Peyer's patch (tissue), 4 donors: ENCODE measurements around the gene PRXL2C. TPM values are rescaled to one million over a fixed set of nuclear protein-coding genes. Genes with fewer than 3 reads are reported as not detected.

ENCODE experiments used
- DNase-seq, 3 donors: peaks; one replicate each; pipeline ENCODE4 v3.0.0-alpha.2; 2017 to 2019
- H3K27ac ChIP-seq, 4 donors: fragments of 200-600 bp; sonication (generic); one replicate each; pipeline ENCODE4 v1.5.1; 2016 to 2019
- H3K27me3 ChIP-seq, 2 donors: fragments of 200-600 bp; sonication (generic); one replicate each; pipeline ENCODE4 v1.5.1; 2019
- H3K36me3 ChIP-seq, 3 donors: fragments of 200-600 bp; sonication (generic); one replicate each; pipeline ENCODE4 v1.5.1; 2016 to 2019
- H3K4me1 ChIP-seq, 4 donors: fragments of 200-600 bp; sonication (generic); one replicate each; pipeline ENCODE4 v1.5.1; 2016 to 2019
- H3K4me3 ChIP-seq, 4 donors: fragments of 200-600 bp; sonication (generic); 1 replicate in 3 of 4; 2 replicates in 1 of 4; pipeline ENCODE4 v1.5.1; 2016 to 2019; ENCODE audit warnings: mild to moderate bottlenecking in 1 of 4
- H3K9me3 ChIP-seq, 4 donors: fragments of 200-600 bp; sonication (generic); one replicate each; pipeline ENCODE4 v1.5.1; 2016 to 2019; ENCODE audit warnings: mild to moderate bottlenecking in 1 of 4
- POLR2A ChIP-seq, 2 donors: fragments of 450-650 bp; IDR thresholded peaks; one replicate each; pipeline ENCODE4 v1.5.1; 2017; ENCODE audit warnings: antibody characterized with exemption in 2 of 2, mild to moderate bottlenecking in 2 of 2, moderate library complexity in 2 of 2
- total RNA-seq, 4 donors: library from RNA; depleted of rRNA; stranded (reverse); fragments of >200 nt; gene quantifications; one replicate each; pipeline ENCODE4 v1.1.0, GENCODE V29; 2016
- TF ChIP-seq, protein P1 (sequence below), 6 experiments: fragments of 450-650 bp in 4 of 6; fragments of 200-600 bp in 2 of 6; sonication (generic) in 1 of 6; IDR thresholded peaks; one replicate each; pipeline ENCODE4 v1.5.1; 2017 to 2019; ENCODE audit warnings: antibody characterized with exemption in 6 of 6, mild to moderate bottlenecking in 3 of 6, moderate library complexity in 1 of 6

PRXL2C gene
- total RNA-seq, 4 donors from 2014 or later: 5.1 to 8.3 (median 5.7) TPM

DNA sequence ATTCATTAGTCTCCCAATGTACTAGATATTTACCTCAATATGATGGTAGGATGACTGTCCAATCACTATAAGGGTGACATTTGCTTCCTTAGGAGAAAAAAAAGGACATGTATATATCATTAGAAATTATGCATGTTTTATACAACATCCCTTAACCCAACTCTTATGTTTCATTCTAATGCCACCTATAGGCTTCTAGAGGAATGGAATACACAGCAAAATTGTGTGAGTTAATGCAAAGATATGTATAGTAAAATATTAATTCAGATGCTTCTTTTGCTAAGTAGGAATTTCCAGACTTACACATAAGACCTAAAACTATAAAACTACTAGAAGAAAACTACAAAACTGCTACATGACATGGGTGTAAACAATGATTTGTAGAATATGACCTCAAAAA, 3.5 kb downstream of the PRXL2C start:
- no peaks in the 10 kb centered on the region for H3K9me3 ChIP-seq
- H3K36me3 ChIP-seq: peaks cover 0 to 38% (median 0%) of the 10 kb centered on the region in 3 donors
- no peak overlapping the region for H3K27ac ChIP-seq
- DNase-seq: no peak
- peaks cover 0 to 6% (median 0%) of the 10 kb centered on the region in 4 donors for H3K4me1 ChIP-seq
- no peak for TF ChIP-seq POLR2A (IDR thresholded peaks at IDR 0.05)
- TF ChIP-seq, protein P1, sequence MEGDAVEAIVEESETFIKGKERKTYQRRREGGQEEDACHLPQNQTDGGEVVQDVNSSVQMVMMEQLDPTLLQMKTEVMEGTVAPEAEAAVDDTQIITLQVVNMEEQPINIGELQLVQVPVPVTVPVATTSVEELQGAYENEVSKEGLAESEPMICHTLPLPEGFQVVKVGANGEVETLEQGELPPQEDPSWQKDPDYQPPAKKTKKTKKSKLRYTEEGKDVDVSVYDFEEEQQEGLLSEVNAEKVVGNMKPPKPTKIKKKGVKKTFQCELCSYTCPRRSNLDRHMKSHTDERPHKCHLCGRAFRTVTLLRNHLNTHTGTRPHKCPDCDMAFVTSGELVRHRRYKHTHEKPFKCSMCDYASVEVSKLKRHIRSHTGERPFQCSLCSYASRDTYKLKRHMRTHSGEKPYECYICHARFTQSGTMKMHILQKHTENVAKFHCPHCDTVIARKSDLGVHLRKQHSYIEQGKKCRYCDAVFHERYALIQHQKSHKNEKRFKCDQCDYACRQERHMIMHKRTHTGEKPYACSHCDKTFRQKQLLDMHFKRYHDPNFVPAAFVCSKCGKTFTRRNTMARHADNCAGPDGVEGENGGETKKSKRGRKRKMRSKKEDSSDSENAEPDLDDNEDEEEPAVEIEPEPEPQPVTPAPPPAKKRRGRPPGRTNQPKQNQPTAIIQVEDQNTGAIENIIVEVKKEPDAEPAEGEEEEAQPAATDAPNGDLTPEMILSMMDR (IDR thresholded peaks at IDR 0.05): peak in 5 of 6 experiments; percentile 9 to 60 (median 54)
- no peak overlapping the region for H3K4me3 ChIP-seq
- H3K27me3 ChIP-seq: no peaks in the 10 kb centered on the region

DNA sequence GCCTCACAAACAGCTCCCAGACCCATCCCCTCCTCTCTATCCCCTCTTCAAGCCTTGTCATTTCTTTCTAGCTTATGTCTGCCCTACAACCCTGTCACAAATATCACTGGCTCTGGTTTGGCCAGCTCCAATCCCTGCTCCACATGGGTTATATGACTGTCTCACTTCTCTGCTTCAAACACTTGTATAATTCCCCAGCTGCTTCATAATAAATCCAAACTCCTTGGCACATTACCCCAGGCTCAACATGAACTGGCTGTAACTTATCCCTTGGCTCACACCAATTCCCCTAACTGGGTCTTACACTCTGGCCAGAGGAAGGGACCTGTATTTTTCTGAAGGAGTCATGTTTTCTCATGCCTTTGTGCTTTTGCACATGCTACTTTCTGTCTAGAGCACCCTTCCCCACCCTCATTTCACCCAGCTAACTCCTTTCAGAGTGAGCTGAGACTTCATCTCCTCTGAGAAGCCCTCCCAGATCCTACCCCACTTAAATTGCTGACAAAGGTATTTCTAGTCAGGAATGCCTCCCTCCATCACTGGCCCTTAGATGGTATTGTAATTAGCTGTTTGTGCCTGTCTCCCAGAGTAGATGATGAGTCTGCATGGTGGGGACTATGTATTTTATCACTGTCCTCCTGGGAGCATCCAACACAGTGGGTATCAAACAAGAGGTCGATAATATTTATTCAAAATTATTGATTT, 5.3 kb downstream of the PRXL2C start:
- TF ChIP-seq POLR2A (IDR thresholded peaks at IDR 0.05): no peak
- TF ChIP-seq, protein P1 (IDR thresholded peaks at IDR 0.05): no peak

DNA sequence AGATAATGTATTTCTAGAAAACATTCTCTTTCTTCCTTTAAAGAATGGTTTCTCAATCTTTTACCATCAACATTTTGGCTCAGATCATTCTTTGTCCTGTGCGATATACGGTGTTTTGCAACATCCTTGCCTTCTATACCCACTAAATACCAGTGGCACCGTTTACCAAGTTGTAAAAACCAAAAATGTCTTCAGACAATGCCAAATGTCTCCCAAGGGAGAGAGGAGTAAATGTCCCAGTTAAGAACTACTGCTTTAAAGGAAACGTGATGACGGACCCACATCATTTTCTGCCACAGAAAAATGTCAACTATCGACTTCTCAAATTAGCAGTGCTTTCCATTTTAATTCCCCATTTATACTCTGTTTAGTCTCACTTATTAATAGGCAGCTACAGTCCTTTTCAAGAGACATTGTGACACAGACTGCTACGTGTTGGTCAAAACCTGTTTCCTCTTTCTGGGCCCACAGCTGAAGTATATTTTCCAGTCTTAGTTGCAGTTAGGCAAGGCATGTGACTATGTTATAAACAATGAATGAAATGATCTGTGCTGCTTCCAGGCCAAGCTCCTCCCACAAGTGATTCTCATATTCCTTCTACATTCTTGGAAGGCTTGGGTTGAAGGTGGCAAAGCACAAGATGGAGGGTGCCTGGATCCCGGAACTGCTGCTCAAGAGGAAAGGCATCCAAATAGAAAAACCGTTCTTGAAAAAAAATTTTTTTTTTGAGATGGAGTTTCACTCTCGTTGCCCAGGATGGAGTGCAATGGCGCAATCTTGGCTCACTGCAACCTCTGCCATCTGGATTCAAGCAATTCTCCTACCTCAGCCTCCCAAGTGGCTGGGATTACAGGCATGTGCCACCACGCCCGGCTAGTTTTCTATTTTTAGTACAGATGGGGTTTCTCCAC, 8.8 kb downstream of the PRXL2C start:
- Histone ChIP-seq H3K4me1 (no peaks in the 10 kb centered on the region), H3K27me3 (no peaks in the 10 kb centered on the region), H3K4me3 (no peak overlapping the region), H3K9me3 (no peaks in the 10 kb centered on the region), H3K36me3 (peaks cover 0 to 62% (median 0%) of the 10 kb centered on the region in 3 donors), H3K27ac (peak overlapping the region in 3 of 4 donors; percentile 16 to 32 (median 20))
- TF ChIP-seq, protein P1 (IDR thresholded peaks at IDR 0.05): no peak
- TF ChIP-seq POLR2A (IDR thresholded peaks at IDR 0.05): no peak
- no peak for DNase-seq

More for the DNA sequence above, 5.3 kb downstream of the PRXL2C start:
- Histone ChIP-seq H3K36me3 (peaks cover 0 to 43% (median 0%) of the 10 kb centered on the region in 3 donors), H3K27me3 (no peaks in the 10 kb centered on the region), H3K4me3 (no peak overlapping the region), H3K4me1 (no peaks in the 10 kb centered on the region), H3K27ac (no peak overlapping the region), H3K9me3 (no peaks in the 10 kb centered on the region)
- DNase-seq: no peak

DNA sequence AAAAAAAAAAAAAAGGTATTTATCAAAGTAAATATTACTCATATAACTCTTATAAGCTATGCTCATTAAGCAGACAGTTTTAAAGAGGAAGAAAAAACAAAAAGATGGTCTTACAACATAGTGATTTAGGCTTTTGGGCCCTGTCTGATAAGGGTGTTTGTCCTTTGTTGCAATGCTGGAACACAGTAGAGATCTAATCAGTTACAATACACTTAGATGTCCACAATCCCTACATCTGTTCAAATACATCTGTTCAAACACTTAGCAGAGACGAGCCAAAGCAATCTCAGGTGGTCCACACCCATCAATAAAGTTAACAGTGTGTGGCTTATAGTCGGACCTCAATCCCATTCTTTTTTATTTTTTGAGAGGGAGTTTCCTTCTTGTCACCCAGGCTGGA, 11.0 kb downstream of the PRXL2C start:
- H3K27ac ChIP-seq: no peak overlapping the region
- H3K36me3 ChIP-seq: peaks cover 0 to 40% (median 0%) of the 10 kb centered on the region in 3 donors
- no peak for DNase-seq
- no peak overlapping the region for H3K4me3 ChIP-seq
- no peaks in the 10 kb centered on the region for H3K9me3 ChIP-seq
- TF ChIP-seq POLR2A (IDR thresholded peaks at IDR 0.05): no peak
- TF ChIP-seq, protein P1 (IDR thresholded peaks at IDR 0.05): no peak
- no peaks in the 10 kb centered on the region for H3K27me3 ChIP-seq
- H3K4me1 ChIP-seq: no peaks in the 10 kb centered on the region

DNA sequence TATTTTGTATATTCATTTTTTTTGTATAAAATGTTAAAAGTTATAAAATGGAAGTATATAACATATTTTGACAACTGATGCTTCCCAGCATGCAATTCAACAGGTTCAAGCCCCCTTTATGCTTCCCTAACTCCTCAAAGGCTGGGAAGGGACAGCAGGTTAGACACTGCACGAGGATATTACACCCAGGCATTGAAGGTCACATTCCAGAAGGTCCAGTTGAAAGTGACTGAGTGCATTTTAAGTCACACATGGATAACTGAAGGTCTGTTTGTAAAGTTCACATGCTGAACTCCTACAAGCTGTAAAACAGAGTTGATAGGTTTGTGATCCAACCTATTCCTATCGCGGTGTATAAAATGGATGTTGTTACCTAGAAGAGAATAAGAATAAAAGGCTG, 13.6 kb downstream of the PRXL2C start:
- Histone ChIP-seq H3K27ac (no peak overlapping the region), H3K36me3 (peaks cover 0 to 24% (median 0%) of the 10 kb centered on the region in 3 donors), H3K27me3 (no peaks in the 10 kb centered on the region), H3K4me1 (no peaks in the 10 kb centered on the region), H3K4me3 (no peak overlapping the region), H3K9me3 (no peaks in the 10 kb centered on the region)
- no peak for DNase-seq
- TF ChIP-seq POLR2A (IDR thresholded peaks at IDR 0.05): no peak
- TF ChIP-seq, protein P1 (IDR thresholded peaks at IDR 0.05): no peak
